Measurements from ENCODE around the gene UBE2J1. TPM values are rescaled to one million over a fixed set of nuclear protein-coding genes. Genes with fewer than 3 reads are reported as not detected.

UBE2J1 gene
- total RNA-seq, 6 experiments from 2014 or later = 35.9 to 45.2 (median 41.9) TPM

DNA sequence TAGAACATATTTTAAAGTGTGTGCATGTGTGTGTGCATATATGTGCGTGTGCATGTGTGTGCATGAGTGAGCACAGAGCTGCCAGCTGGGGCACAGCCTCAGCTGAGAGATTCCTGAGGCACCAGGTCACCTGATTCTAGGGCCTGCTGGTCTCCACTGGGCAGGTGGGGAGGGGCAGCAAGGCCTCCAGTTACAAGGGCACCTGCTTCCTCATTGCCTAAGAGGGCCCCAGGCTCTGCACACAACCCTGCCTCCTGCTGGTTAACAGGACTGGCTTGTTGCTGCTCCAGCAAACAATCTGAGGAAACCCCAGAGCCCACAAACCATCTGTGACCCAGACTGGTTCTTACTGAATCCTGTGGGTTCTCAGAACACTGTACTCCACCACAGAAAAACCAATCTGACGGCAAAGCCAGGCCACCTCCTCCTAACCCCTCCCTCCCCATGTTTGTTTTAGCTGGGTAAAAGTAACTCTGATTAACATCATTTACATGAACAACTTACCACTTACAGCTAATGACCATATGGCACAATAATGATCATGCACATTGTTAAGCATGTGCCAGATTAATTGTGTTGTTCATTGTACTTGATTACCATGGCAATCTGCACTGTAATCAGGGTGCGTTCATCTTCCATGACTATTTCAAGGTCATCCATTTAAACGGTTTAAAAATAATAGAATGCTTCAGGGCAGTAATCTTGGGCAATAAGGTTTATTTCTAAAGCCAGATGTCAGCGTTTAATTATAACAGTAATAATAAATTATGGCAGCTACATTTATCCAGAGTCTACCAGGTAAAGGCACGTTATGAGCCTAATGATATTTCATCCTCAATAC, 23.1 kb upstream of the UBE2J1 start:
- Mint-ChIP-seq H3K36me3 (ENCODE audit: low read depth) (no peaks in the 10 kb centered on the region), H3K4me1 (ENCODE audit: low read depth) (no peaks in the 10 kb centered on the region), H3K4me3 (no peak overlapping the region), H3K9me3 (no peaks in the 10 kb centered on the region), H3K27me3 (ENCODE audit: insufficient read depth) (peaks cover 19% of the 10 kb centered on the region), H3K27ac (no peak overlapping the region)
- no peak for DNase-seq
- TF ChIP-seq, protein P1, sequence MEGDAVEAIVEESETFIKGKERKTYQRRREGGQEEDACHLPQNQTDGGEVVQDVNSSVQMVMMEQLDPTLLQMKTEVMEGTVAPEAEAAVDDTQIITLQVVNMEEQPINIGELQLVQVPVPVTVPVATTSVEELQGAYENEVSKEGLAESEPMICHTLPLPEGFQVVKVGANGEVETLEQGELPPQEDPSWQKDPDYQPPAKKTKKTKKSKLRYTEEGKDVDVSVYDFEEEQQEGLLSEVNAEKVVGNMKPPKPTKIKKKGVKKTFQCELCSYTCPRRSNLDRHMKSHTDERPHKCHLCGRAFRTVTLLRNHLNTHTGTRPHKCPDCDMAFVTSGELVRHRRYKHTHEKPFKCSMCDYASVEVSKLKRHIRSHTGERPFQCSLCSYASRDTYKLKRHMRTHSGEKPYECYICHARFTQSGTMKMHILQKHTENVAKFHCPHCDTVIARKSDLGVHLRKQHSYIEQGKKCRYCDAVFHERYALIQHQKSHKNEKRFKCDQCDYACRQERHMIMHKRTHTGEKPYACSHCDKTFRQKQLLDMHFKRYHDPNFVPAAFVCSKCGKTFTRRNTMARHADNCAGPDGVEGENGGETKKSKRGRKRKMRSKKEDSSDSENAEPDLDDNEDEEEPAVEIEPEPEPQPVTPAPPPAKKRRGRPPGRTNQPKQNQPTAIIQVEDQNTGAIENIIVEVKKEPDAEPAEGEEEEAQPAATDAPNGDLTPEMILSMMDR (IDR thresholded peaks at IDR 0.05) = peak; percentile 23; the same call in 1 of the 2 replicates

GRCh38 chr6:89372506-89372901, 20.0 kb upstream of the UBE2J1 start:
- Mint-ChIP-seq H3K36me3 (ENCODE audit: low read depth) (no peaks in the 10 kb centered on the region), H3K27ac (no peak overlapping the region), H3K27me3 (ENCODE audit: insufficient read depth) (peaks cover 4% of the 10 kb centered on the region), H3K4me1 (ENCODE audit: low read depth) (peaks cover 7% of the 10 kb centered on the region; the same call in 1 of the 2 replicates), H3K9me3 (no peaks in the 10 kb centered on the region), H3K4me3 (no peak overlapping the region)
- TF ChIP-seq, protein P1 (IDR thresholded peaks at IDR 0.05) = no peak
- no peak for DNase-seq

DNA sequence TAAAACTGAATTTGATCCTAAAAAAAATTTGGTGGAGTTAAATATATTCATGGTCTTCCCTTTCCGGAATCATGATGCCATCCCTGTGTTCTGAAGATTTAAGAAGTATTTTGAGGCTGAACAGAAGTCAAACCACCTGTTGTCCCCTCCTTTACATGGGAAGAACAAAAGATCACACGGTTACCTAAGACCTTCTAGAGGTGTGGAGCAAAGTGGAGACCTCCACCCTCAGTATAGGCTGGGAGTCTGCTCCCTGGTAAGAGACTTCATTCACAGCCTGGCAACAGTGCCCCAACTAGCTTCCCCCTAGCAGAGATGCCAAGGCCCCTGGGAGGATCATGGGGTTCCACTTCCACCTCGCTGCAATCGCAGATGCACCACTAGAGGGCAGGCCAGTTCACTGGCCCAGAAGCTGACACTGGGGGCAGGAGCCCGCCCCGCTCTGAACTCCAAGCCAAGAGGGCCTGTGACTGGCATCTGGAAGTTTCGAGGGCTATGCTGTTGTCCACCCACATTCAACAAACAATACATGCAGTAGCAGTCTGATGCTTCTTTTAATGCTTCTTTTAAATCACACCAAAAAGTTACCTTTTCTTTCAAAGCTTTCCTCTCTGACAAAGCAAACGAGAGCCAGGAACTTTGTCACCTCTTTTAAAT, 19.5 kb upstream of the UBE2J1 start:
- Mint-ChIP-seq H3K27ac (no peak overlapping the region), H3K4me3 (no peak overlapping the region), H3K27me3 (ENCODE audit: insufficient read depth) (peaks cover 4% of the 10 kb centered on the region), H3K9me3 (no peaks in the 10 kb centered on the region), H3K36me3 (ENCODE audit: low read depth) (no peaks in the 10 kb centered on the region), H3K4me1 (ENCODE audit: low read depth) (peaks cover 7% of the 10 kb centered on the region; the same call in 1 of the 2 replicates)
- TF ChIP-seq, protein P1 (IDR thresholded peaks at IDR 0.05) = peak; percentile 93
- DNase-seq = peak; percentile 37

GRCh38 chr6:89368999-89369398, 16.5 kb upstream of the UBE2J1 start:
- TF ChIP-seq, protein P1 (IDR thresholded peaks at IDR 0.05) = peak; percentile 67; the same call in 1 of the 2 replicates
- H3K27me3 Mint-ChIP-seq (ENCODE audit: insufficient read depth) = peaks cover 7% of the 10 kb centered on the region
- H3K4me1 Mint-ChIP-seq (ENCODE audit: low read depth) = peaks cover 7% of the 10 kb centered on the region; the same call in 1 of the 2 replicates
- no peak overlapping the region for H3K27ac Mint-ChIP-seq
- no peak overlapping the region for H3K4me3 Mint-ChIP-seq
- H3K9me3 Mint-ChIP-seq = no peaks in the 10 kb centered on the region
- DNase-seq = peak; percentile 53
- H3K36me3 Mint-ChIP-seq (ENCODE audit: low read depth) = no peaks in the 10 kb centered on the region

GRCh38 chr6:89368107-89368506, 15.6 kb upstream of the UBE2J1 start:
- Mint-ChIP-seq H3K4me3 (no peak overlapping the region), H3K36me3 (ENCODE audit: low read depth) (no peaks in the 10 kb centered on the region), H3K4me1 (ENCODE audit: low read depth) (peaks cover 7% of the 10 kb centered on the region; the same call in 1 of the 2 replicates), H3K9me3 (no peaks in the 10 kb centered on the region), H3K27me3 (ENCODE audit: insufficient read depth) (peaks cover 8% of the 10 kb centered on the region), H3K27ac (no peak overlapping the region)
- TF ChIP-seq, protein P1 (IDR thresholded peaks at IDR 0.05) = peak; percentile 92
- DNase-seq = peak; percentile 37

Measured in HFFc6 (cell line).